GM12878 (cell line): ENCODE results near the gene UBAC2. TPM values are rescaled to one million over a fixed set of nuclear protein-coding genes. Genes with fewer than 3 reads are reported as not detected.

Experiments
- ATAC-seq: fragments of 200-7000 bp; cut with Tn5 transposase; 3 replicates; pipeline ENCODE4 v1.9.1; 2020; ENCODE audit warnings: mild to moderate bottlenecking, moderate library complexity
- BruUV-seq: library from RNA; stranded (reverse); fragments of 400-500 nt; replicated peaks from 2 replicates; lab custom pipeline; 2021; lab: Mats Ljungman, UMichigan
- CTCF ChIA-PET: fragments of 300-600 bp; sonication (Branson Sonifier 250); formaldehyde crosslinking; extraction: SDS; loops from one replicate; lab custom pipeline; 2021; ENCODE audit warnings: inconsistent platforms; lab: Yijun Ruan, JAX
- POLR2A ChIA-PET: fragments of 350-600 bp; formaldehyde crosslinking; extraction: SDS; loops from one replicate; lab custom pipeline; 2021; ENCODE audit warnings: inconsistent platforms; lab: Charles Lee
- RAD21 ChIA-PET: fragments of 300-600 bp; sonication (Branson Sonifier 250); formaldehyde crosslinking; loops from one replicate; lab custom pipeline; 2023; ENCODE audit warnings: antibody characterized with exemption; ENCODE audit not compliant: unreplicated experiment; lab: Charles Lee
- SMC1A ChIA-PET: fragments of 300-600 bp; sonication (Branson Sonifier 250); formaldehyde crosslinking; loops from one replicate; lab custom pipeline; 2023; ENCODE audit not compliant: unreplicated experiment, uncharacterized antibody; lab: Charles Lee
- DNase-seq: peaks from one replicate; pipeline ENCODE4 v3.0.0-alpha.2; 2011; ENCODE audit warnings: low read depth, low spot score
- FAIRE-seq: peaks from 3 replicates; lab custom pipeline; 2011; peaks lifted over from hg19 to GRCh38; lab: Jason Lieb, UNC
- H2AFZ ChIP-seq: 2 replicates; pipeline ENCODE4 v1.6.0; 2011; ENCODE audit warnings: low read depth, low read length, control low read depth; ENCODE audit not compliant: control insufficient read depth
- H3K27ac ChIP-seq: 2 replicates; pipeline ENCODE4 v1.5.1; 2011; ENCODE audit warnings: control low read depth; ENCODE audit not compliant: control insufficient read depth, insufficient read depth
- H3K27me3 ChIP-seq, 2 experiments: replicated peaks in 1 of 2; 2 replicates each; pipeline versions ENCODE4 v1.6.0 to v1.6.1; 2011; ENCODE audit warnings: low read length in 1 of 2; ENCODE audit not compliant: control insufficient read depth in 2 of 2, insufficient read depth in 2 of 2
- H3K36me3 ChIP-seq, 2 experiments: 2 replicates each; pipeline ENCODE4 v1.5.1; 2011; ENCODE audit warnings: low read length in 1 of 2; ENCODE audit not compliant: control insufficient read depth in 2 of 2, insufficient read depth in 2 of 2
- H3K4me1 ChIP-seq: 2 replicates; pipeline ENCODE4 v1.6.1; 2011; ENCODE audit warnings: mild to moderate bottlenecking, low read length, moderate library complexity, mixed read lengths; ENCODE audit not compliant: control insufficient read depth, insufficient read depth
- H3K4me2 ChIP-seq: 2 replicates; pipeline ENCODE4 v1.6.0; 2011; ENCODE audit warnings: control low read depth; ENCODE audit not compliant: control insufficient read depth, insufficient read depth
- H3K4me3 ChIP-seq: fragments of 200-600 bp; sonication (generic); 2 replicates; pipeline ENCODE4 v1.5.1; 2016
- H3K79me2 ChIP-seq: 2 replicates; pipeline ENCODE4 v1.6.0; 2011; ENCODE audit warnings: low read length; ENCODE audit not compliant: control insufficient read depth, insufficient read depth
- H3K9ac ChIP-seq: 2 replicates; pipeline ENCODE4 v1.8.0; 2011; ENCODE audit warnings: low read length, control low read depth, mixed read lengths; ENCODE audit not compliant: control insufficient read depth, insufficient read depth
- H3K9me3 ChIP-seq: replicated peaks from 3 replicates; pipeline ENCODE4 v1.5.1; 2011; ENCODE audit warnings: mild to moderate bottlenecking, low read length; ENCODE audit not compliant: control insufficient read depth, insufficient read depth
- H4K20me1 ChIP-seq: 2 replicates; pipeline ENCODE4 v1.6.0; 2011; ENCODE audit not compliant: control insufficient read depth, insufficient read depth
- ASH2L ChIP-seq: fragments of 300-600, 200-600 bp; sonication (generic); IDR thresholded peaks from 2 replicates; pipeline ENCODE4 v1.6.1; 2017; ENCODE audit warnings: low read depth, mild to moderate bottlenecking, borderline replicate concordance
- ATF2 ChIP-seq: IDR thresholded peaks from 2 replicates; pipeline ENCODE4 v1.6.1; 2012; ENCODE audit warnings: low read length, inconsistent platforms
- E4F1 ChIP-seq: fragments of 450-650 bp; IDR thresholded peaks from 2 replicates; pipeline ENCODE4 v1.6.1; 2018; ENCODE audit warnings: borderline replicate concordance, mild to moderate bottlenecking; ENCODE audit not compliant: partially characterized antibody
- ELK1 ChIP-seq: IDR thresholded peaks from 2 replicates; pipeline ENCODE4 v1.6.1; 2012; ENCODE audit warnings: low read depth, low read length, improper control_type of control experiment
- HDAC6 ChIP-seq: fragments of 200-600 bp; sonication (generic); IDR thresholded peaks from one replicate; pipeline ENCODE4 v1.8.0; 2017; ENCODE audit warnings: antibody characterized with exemption; ENCODE audit not compliant: unreplicated experiment
- KAT2A ChIP-seq: conservative IDR thresholded peaks from 2 replicates; pipeline ENCODE4 v1.6.1; 2011; ENCODE audit warnings: low read depth, low read length; ENCODE audit not compliant: control insufficient read depth
- KDM1A ChIP-seq: fragments of 200-600 bp; sonication (generic); IDR thresholded peaks from 2 replicates; pipeline ENCODE4 v1.6.1; 2016; ENCODE audit warnings: borderline replicate concordance
- MAX ChIP-seq: IDR thresholded peaks from 2 replicates; pipeline ENCODE4 v1.6.1; 2012; ENCODE audit warnings: low read depth, low read length, improper control_type of control experiment
- NR2F1 ChIP-seq: fragments of 450-650 bp; conservative IDR thresholded peaks from 2 replicates; pipeline ENCODE4 v1.6.1; 2017; ENCODE audit warnings: mild to moderate bottlenecking
- PML ChIP-seq: IDR thresholded peaks from 2 replicates; pipeline ENCODE4 v1.6.1; 2012; ENCODE audit warnings: low read length, inconsistent platforms
- REST ChIP-seq: IDR thresholded peaks from 2 replicates; pipeline ENCODE4 v1.6.1; 2012; ENCODE audit warnings: mild to moderate bottlenecking, low read depth, low read length
- SIX5 ChIP-seq: IDR thresholded peaks from 2 replicates; pipeline ENCODE4 v1.6.1; 2011; ENCODE audit warnings: mild to moderate bottlenecking, low read depth, low read length, moderate library complexity; ENCODE audit not compliant: severe bottlenecking
- USF2 ChIP-seq: IDR thresholded peaks from 2 replicates; pipeline ENCODE4 v1.6.1; 2011; ENCODE audit warnings: low read depth, low read length, improper control_type of control experiment, borderline replicate concordance
- ZNF24 ChIP-seq: fragments of 450-650 bp; IDR thresholded peaks from 2 replicates; pipeline ENCODE4 v1.6.1; 2017; ENCODE audit warnings: antibody characterized with exemption, mild to moderate bottlenecking
- WGBS: methylation state at CpG from one replicate; pipeline ENCODE4 v1.1.6; 2016; ENCODE audit warnings: low lambda C conversion rate; ENCODE audit not compliant: insufficient replicate concordance, insufficient coverage; ENCODE audit errors: missing lambda C conversion rate; 5-methylcytosine and 5-hydroxymethylcytosine counted together
- in situ Hi-C: fragments of 300-500 bp; cut with MboI; formaldehyde crosslinking; loops from 9 replicates; pipeline ENCODE4 v1.14.3; 2018; ENCODE audit warnings: mixed read lengths
- intact Hi-C: fragments of 100-400 bp; cut with micrococcal nuclease; formaldehyde crosslinking; loops from one replicate; pipeline ENCODE4 v1.14.2; 2022; ENCODE audit not compliant: unreplicated experiment
- polyA plus RNA-seq, 11 experiments: library from polyadenylated mRNA; depleted of rRNA in 4 of 11; unstranded in 6 of 11; stranded (reverse) in 5 of 11; fragments of >200 nt; fragmentation: Nextera tagmentation in 4 of 11; fragmentation: Illumina TruSeq in 1 of 11; extraction: Ambion mirVana in 4 of 11; extraction: Trizol in 1 of 11; gene quantifications; 1 replicate in 1 of 11; 2 replicates in 10 of 11; pipeline versions ENCODE4 v1.2.1 to v1.2.3, GENCODE V29; 2011 to 2016; ENCODE audit warnings: inconsistent platforms in 2 of 11, missing spikeins in 2 of 11, low read depth in 1 of 11
- total RNA-seq, 4 experiments: library from RNA; depleted of rRNA in 3 of 4; stranded (reverse); fragments of >200 nt in 3 of 4; fragmentation: Illumina TruSeq in 1 of 4; extraction: Trizol in 1 of 4; gene quantifications; 2 replicates each; pipeline versions ENCODE4 v1.2.1 to v1.2.3, GENCODE V29; 2013 to 2021

UBAC2 gene
- total and polyA plus RNA-seq, 10 of the 15 experiments (the other 5 are each of a cell fraction or from before 2014, with no cell fraction given), result 3.0 to 54.6 (median 17.4) TPM

GRCh38 chr13:99357941-99358340 lies 157.3 kb downstream of the UBAC2 start:
- no peaks in the 10 kb centered on the region; a peak in 2 of 4 replicates for H3K36me3 ChIP-seq
- H3K9me3 ChIP-seq, result no peaks in the 10 kb centered on the region
- in situ Hi-C loops, result no loop called here
- BruUV-seq, result no TSS peak
- DNase-seq (no peak), ATAC-seq (no peak), FAIRE-seq (no peak)
- H3K4me3 ChIP-seq, result no peak overlapping the region
- H3K27ac ChIP-seq, result peak overlapping the region; percentile 81
- H2AFZ ChIP-seq, result no peak overlapping the region
- RAD21 ChIA-PET, result interaction anchor here (1.0 to 7.5 kb wide), 6 partner anchors 8 to 88 kb away, joined by 3 to 99 read pairs (median 5); partner anchors contain the start of gene GPR183
- 83% methylated on average over 6 of the region's 6 CpGs for WGBS
- CTCF ChIA-PET, result interaction anchor here (0.6 to 1.0 kb wide), 3 partner anchors 18 to 79 kb away, joined by 3 read pairs; no protein-coding TSS in a partner anchor
- intact Hi-C loops, result loop anchor here (2.0 kb wide), 2 partner anchors 51 to 75 kb away; partner anchors contain the start of gene GPR183
- H3K9ac ChIP-seq, result no peak overlapping the region
- peak overlapping the region; percentile 0; the same call in 1 of the 2 replicates for H3K4me2 ChIP-seq
- H3K79me2 ChIP-seq, result peaks cover 21% of the 10 kb centered on the region
- no peaks in the 10 kb centered on the region for H3K27me3 ChIP-seq
- peaks cover 64% of the 10 kb centered on the region for H3K4me1 ChIP-seq
- POLR2A ChIA-PET, result interaction anchor here (1.0 to 3.6 kb wide), 7 partner anchors 8 to 68 kb away, joined by 3 to 14 read pairs (median 3); no protein-coding TSS in a partner anchor
- no peaks in the 10 kb centered on the region for H4K20me1 ChIP-seq
- SMC1A ChIA-PET, result interaction anchor here (1.4 to 7.5 kb wide), 6 partner anchors 9 to 75 kb away, joined by 4 to 78 read pairs (median 12); partner anchors contain the start of gene GPR183
- TF ChIP-seq USF2, result no peak
- TF ChIP-seq MAX, result no peak
- no peak for TF ChIP-seq PML
- TF ChIP-seq KDM1A, result no peak
- TF ChIP-seq ATF2, result no peak
- TF ChIP-seq REST, result no peak
- TF ChIP-seq NR2F1, result no peak
- no peak for TF ChIP-seq HDAC6
- no peak for TF ChIP-seq KAT2A
- no peak for TF ChIP-seq ELK1
- no peak for TF ChIP-seq SIX5
- no peak for TF ChIP-seq ASH2L
- no peak for TF ChIP-seq E4F1
- no peak for TF ChIP-seq ZNF24
